ENCODE results near the gene C18orf63.

- no peak for TF ChIP-seq CTCF (IDR thresholded peaks at IDR 0.05)
- TF ChIP-seq POLR2AphosphoS5 (IDR thresholded peaks at IDR 0.05) = no peak
- TF ChIP-seq POLR2A (IDR thresholded peaks at IDR 0.05) = no peak
These were observed 23.1 kb upstream of the C18orf63 start for GRCh38 chr18:74292541-74292858.
